HG03432 (cell line): ENCODE measurements around the gene EIF3K.
"Not testable (repeated sequence)": the region's sequence is repeated elsewhere in the genome, so short reads cannot be mapped to it uniquely, and the experiment has no call there.

Experiments used
- ATAC-seq: cut with Tn5 transposase; IDR thresholded peaks from one replicate; pipeline ENCODE4 v1.9.1; 2021; ENCODE audit warnings: mild to moderate bottlenecking, moderate library complexity; ENCODE audit not compliant: unreplicated experiment

The EIF3K gene

DNA sequence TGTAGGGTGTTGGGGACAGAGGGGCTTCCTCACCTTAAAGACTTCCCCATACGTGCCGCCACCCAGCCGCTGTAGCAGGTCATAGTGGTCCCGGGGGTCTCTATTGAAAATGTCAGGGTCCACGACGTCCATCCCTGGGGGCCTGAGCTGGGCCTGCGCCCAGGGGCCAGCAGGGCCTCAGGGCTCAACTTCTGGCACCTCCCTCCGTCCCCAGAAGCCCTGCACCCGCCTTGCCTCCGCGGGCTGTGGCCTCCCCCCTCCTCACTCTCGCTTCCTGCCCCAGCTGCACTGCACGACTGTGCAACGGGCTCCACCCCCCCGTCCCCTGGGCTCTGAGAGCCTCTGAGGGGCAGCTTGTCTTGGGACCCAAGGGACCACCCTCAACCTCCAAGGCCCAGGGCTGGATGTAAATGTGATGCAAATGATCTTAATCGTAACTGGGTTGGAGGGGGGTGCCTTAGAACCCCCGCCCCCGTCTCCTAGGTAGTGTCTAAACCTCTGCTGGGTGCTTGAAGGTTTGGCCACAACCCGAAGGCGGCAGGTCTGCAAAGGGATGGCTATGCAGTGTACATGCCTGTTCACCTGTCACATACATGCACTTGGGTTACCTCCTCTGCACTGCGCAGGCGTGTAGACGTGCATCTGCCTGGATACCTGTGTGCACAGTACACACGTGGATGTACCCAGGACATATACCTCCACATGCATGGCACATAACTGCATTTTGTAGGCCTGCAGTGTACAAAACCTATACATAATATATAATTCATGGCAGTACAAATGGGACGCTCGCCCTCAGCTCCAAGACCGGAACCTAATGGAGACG, 1.0 kb upstream of the EIF3K start, which contains the start of gene MAP4K1:
Gene MAP4K1, minus strand, starts transcription at position 190 of the 826 bp plus-strand sequence. Its CDS starts 58 bp downstream, at position 132.
- peak; percentile 64 for ATAC-seq

DNA sequence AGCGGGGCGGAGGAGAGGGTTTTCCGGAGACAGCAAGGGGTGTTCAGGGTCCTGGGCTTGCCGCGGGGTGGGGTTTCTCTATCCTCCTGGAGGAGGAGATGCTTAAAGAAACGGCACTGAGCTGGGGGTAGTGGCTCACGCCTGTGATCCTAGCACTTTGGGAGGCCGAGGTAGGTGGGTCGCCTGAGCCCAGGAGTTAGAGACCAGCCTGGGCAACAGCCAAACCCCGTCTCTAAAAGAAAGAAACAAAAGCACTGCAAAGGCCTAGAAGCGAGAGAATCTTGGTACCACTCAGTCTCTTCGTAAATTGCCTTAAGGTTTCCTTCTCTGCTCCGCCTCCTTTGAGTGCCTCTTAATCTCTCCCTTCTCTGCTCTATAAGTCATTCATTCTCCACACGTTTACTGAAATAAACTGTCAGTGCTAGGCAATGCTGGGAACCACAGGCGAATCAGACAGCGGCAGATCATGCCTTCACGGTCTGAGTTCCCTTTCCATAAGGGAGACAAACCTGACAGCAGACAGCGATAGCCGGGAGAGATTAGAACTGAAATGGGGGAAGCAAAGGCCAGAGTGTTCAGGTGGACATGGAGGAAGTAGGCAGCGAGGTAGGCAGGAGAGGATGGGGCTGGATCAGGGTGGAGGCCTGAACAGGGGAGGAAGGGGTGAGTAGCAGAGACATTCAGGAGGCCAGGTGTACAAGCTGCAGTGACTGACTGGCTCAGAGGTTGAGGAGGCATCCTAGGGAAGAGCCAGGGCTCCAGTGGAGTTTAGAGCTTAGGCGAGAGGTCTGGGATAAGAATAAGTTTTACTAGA, 580 bp downstream of the EIF3K start:
- no peak for ATAC-seq

DNA sequence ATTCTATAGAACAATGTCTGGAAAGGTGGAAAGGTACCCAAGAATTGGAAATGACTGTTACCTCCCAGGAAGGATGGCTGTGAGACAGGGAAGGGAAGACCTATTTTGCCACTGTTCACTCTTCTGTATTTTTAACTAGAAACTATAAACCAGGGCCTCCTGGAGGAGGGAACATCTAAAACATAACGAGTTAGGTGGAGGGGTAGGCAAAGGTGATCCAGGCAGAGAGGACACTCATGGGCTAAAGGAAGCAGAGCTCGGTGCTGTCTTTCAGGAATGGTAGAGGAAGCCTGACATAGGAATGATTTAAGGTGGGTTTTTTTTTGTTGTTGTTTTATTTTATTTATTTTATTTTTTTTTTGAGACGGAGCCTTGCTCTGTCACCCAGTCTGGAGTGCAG, 5.8 kb downstream of the EIF3K start:
- ATAC-seq: no peak

DNA sequence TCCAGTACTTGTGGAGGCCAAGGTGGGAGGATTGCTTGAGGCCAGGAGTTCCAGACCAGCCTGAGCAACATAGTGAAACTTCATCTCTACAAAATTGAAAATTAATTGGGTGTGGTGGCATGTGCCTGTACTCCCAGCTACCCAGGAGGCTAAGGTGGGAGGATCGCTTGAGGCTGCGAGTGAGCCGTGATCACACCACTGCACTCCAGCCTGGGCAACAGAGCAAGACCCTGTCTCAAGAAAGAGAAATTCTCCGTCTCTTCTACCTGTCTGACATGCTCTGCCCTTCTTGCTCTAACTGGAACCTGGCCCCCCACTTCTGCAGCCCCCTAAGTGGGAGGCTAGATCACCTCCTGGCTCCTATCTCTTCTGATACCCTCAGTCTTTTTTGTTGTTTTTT, 7.4 kb downstream of the EIF3K start:
- ATAC-seq: no peak

DNA sequence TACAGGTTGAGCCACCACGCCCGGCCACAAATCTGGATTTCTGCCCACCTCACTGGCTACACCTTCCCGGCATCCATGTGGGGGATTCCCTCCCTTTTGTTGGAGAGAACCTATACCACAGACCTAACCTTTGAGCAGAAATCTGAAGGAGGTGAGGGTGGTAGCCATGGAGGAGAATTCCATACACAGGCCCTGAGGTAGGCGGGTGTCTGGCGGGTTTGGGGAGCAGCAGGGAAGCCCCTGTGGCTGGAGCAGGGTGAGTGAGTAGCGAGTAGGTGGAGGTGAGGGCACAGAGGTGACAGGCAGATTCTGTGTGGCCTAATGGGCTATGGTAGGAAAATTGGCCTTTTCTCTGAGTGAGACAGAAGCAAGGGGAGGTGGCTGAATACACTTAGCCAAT, 10.6 kb downstream of the EIF3K start:
- ATAC-seq: no peak

DNA sequence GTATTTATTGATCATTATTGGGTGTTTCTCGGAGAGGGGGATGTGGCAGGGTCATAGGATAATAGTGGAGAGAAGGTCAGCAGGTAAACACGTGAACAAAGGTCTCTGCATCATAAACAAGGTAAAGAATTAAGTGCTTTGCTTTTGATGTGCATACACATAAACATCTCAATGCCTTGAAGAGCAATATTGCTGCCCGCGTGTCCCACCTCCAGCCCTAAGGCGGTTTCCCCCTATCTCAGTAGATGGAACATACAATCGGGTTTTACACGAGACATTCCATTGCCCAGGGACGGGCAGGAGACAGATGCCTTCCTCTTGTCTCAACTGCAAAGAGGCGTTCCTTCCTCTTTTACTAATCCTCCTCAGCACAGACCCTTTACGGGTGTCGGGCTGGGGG, 12.3 kb downstream of the EIF3K start:
- ATAC-seq: not testable (repeated sequence)

DNA sequence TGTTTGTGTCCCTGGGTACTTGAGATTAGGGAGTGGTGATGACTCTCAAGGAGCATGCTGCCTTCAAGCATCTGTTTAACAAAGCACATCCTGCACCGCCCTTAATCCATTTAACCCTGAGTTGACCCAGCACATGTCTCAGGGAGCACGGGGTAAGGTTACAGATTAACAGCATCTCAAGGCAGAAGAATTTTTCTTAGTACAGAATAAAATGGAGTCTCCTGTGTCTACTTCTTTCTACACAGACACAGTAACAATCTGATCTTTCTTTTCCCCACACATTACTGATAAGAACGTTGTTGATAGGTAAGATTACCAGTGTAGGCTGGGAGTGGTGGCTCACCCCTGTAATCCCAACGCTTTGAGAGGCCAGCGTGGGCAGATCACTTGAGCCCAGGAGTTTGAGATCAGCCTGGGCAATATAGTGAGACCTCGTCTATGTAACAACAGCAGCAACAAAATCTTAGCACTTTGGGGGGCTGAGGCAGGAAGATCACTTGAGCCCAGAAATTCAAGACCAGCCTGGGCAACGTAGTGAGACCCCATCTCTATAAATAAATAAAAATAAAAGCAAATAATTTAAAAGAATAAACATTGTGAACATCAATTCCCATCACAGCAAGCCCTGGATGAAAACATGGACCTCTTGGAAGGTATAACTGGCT, 13.0 kb downstream of the EIF3K start:
- ATAC-seq: not testable (repeated sequence)

DNA sequence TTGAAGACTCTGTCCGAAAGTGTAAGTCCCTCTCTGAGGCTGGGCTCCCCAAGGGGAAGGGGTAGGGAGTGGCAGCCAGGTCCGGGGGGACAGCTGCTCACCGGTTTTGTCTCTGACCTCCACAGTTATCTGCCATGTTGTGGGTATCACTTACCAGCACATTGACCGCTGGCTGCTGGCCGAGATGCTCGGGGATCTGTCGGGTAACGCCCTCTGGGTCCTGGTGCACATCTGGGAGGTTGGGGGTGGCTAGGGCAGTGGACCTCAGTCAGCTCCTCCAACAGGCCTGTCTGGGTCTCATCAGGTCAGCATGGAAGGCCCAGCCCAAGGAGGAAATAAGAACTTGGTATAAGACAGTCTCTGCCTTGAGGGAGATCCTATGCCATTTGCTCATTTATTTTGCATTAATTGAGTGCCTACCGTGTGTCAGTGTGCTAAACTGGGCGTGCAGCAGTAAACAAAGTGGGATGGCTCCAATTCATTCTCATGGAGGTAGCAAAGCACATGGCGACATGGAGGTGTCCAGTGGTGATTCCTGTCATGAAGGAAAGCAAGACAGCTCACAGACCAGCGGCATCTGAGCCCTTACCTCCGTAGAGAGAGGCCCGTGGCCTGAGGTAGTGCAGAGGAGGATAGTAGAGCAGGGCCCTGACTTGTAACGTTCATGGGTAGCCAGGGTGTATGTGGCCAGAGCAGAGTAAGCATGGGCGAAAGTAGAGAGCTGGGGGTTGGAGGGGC, 13.7 kb downstream of the EIF3K start:
- ATAC-seq: no peak

DNA sequence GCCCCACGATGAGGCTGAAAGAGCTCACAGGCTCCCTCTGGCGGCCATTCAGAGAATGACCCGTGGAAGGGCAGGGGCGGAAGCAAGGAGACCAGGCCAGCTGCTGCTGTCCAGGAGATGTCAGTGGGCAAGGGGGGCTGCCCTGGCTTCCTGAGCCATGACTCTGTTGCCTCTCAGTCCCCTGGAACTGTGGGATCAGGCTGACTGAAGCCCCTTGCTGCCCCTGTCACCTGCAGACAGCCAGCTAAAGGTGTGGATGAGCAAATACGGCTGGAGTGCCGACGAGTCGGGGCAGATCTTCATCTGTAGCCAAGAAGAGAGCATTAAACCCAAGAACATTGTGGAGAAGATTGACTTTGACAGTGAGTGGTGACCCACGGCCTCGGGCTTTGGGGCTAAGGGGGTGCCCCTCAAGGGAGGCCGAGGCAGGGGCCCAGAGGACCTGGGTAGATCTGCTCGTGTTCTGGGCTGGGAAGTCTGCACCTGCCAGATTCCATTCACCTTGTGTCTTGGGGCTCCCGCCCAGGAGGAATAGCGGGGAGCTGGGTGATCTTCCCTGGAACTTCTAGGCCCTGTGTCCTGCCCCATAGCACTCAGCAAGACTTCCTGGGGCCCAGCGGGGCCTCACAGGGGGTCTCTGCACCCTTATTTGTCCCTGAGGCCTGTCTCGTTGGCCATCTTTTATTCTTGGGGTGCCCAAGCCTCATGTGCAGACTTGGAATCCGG, 15.9 kb downstream of the EIF3K start:
- ATAC-seq: no peak

DNA sequence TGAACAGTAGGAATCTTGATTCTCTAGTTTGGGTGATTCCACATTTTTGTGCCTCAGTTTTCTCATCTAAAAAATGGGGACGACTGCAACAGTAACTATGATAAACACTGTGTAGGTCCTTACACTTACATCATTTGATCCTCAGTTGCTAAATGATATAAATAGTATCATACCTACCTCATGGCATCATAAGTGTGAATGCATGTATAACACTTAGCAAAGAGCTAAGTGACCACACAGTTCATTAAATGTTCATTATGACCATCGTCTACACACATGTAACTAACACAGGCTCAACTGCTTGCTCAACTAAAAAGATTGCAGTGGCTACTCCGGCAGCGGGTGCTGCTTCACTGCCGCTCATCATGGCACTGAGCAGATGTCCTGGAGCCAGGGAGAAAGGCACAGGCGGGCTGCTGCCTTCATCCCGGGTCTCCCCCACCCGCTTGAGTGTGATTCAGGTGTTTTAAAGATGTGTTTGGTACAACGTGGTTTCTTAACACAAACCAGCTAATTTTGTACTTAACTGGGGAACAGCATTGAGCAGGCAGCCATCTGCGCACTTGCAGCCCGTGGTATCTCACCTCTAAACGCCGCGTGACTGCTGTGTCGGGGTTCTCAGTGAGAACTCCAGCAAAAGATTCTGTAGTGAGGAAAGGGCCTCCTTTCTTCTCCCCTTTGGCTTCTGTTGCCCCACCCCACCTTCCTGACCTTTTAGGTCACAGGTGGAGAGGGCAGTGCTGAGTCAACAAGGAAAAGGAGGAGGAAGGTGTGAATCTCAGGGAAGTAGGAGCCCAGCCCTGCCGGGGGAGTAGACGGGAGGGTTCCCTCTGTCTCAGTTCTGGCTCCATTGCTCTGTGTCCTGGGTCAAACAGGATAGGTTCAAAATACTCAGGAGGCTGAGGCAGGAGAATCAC, 16.8 kb downstream of the EIF3K start:
- no peak for ATAC-seq

DNA sequence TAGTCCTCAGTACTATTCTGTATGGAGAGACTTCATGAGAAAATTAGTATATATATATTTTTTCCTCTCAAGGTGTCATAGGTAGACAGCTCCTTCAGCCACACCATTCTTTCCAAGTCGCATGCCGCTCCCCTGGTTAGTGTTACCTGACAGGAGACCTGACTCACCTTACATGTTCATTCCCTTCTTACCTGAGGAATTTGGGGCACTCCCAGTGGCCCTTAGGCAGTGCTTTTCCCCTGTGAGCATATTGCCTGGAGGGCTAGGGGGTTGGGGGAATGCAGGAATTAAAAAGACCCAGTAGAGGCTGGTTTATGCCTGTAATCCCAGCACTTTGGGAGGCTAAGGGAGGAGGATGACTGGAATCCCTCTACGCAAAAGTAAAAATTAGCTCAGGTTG, 19.5 kb downstream of the EIF3K start:
- ATAC-seq: no peak

DNA sequence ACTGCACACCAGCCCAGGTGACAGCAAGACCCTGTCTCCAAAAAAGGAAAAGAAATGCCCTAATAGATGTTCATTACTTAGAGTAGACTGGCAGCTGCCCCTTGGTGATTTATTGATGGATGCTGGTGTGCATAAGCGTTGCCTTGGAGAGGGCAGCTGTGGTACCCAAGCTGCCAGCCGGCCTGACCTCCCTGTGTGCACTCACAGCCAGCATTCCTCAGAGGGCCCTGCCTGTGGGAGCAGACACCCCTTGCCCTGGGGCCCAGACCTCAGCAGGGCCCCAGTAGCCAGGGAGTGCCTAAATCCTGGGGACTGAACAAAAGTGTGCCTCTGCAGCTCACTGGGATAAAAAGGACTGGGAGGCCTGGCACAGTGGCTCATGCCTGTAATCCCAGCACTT, 20.7 kb downstream of the EIF3K start:
- no peak for ATAC-seq

DNA sequence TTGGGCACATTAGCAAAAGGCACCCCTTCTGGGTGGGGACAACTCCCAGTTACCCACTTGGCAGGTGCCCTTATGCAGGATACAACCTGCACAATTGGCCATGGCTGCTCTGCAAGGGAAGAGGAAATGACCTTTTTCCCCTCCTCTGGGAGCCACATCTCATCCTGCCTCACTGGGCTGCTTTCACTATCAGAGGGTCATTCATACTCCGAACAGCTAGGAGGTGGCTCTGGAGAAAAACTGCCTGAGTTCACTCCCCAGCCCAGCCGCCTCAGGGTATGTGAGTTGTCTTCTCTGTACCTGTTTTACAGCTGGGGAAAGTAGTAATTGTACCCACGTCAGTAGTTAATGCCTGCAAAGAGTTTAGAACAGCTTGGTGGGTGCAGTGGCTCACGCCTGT, 21.4 kb downstream of the EIF3K start:
- no peak for ATAC-seq

DNA sequence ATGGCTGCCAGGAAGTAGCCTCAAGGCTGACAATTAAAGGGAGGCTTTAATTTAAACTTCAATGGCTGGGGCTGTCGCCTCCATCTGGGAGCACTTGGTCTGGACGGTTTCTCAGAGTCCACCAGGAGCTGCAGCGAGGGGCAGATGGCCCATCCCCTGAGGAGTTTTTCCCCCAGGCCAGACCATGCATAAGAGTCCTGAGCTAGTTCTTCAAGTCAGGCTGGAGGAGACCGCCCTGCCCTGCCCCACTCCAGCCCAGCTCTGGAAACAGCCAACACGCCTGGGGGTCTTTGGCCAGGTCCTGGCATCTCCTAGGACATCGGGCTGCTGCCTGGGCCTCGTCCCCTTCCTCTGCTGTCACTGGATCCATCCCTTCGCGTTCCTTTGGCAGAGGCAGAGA, 23.2 kb downstream of the EIF3K start:
- no peak for ATAC-seq

DNA sequence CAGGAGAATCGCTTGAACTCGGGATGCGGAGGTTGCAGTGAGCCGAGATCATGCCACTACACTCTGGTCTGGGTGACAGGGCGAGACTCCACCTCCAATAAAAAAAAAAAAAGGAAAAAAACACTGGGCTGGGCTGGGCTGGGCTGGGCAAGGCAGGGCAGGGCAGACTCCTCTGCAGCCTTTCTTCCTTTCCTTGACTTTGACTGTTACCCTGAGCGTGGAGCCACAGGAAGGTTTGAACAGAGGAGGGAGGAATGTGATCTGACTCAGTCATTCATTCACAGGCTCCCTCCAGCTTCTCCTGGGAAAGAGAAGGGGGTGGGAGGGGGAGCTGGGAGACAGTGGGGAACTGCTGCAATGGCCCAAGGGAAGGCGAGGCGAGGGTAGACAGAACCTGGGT, 25.7 kb downstream of the EIF3K start:
- ATAC-seq: no peak

DNA sequence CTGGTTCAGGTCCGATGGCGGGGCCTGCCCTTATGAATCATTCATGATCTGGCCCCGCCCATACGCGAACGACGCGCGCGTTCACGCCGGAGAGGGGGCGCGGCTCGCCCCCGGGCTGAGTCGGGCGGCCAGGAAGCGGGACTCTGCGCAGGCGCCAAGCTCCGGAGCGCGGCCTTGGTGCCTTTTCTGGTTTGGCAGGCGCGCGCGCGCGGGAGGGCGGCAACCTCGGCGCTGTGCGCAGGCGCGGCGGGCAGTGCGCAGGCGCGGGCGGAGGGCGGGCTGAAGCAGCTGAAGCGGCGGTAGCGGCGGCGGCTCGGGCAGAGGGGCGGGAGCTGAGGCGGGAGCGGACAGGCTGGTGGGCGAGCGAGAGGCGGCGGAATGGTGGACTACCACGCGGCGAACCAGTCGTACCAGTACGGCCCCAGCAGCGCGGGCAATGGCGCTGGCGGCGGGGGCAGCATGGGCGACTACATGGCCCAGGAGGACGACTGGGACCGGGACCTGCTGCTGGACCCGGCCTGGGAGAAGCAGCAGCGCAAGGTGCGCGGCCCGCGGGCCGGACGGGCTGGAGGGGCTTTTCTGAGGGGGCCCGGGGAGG, 28.5 kb downstream of the EIF3K start, which contains the start of gene ACTN4:
Gene ACTN4, plus strand, starts transcription at position 282 of the 598 bp plus-strand sequence. Its CDS starts 97 bp downstream, at position 379.
- peak; percentile 92 for ATAC-seq

DNA sequence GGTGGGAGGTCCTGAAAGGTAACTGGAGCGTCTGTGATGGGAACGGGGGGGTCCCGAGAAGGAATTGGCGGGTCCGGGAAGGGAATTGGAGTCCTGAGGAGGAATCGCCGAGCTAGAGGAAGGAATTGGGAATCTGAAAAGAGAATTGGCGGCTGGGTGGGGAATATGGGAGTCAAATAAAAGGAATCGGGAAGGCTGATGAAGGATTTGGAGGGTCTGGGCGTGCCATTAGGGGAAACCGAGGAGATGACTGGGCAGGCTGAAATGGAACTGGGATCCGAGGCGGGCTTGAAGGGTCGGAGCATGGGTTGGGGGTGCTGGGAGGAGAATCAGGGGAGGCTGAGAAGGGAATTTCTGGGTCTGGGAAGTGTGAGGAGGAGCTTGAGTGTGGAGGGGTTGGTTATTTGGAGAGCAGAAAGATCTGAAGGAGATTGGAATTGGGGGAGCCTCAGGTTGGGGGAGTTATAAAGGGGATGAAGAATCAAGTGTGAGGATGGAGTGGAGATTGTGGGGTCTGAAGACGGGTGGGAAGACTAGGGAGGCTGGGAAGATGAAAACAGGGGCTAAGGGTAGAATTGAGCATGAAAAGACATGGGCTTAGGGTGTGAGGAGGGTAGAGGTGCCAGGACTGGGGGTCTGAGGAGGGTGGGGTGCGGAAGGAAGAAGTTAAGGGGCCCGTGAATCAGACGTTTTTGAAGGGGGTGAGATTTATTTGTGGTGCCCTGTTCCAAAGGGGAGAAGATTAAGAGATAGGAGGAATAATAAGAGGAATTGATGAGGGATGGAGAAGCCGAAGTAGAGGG, 29.2 kb downstream of the EIF3K start:
- ATAC-seq: no peak
